ENCODE results near the gene LPAR3.

- TF ChIP-seq CTCF (IDR thresholded peaks at IDR 0.05) (no peak), POLR2A (IDR thresholded peaks at IDR 0.05) (no peak)
These were observed 107.6 kb downstream of the LPAR3 start for GRCh38 chr1:84785271-84786036.
